Cerebellar nuclear complex (tissue), 1 donor: ENCODE results near the gene MACROD1.

Experiments used
- DNase-seq, 2 experiments: peaks; one replicate each; lab custom pipeline; 2025; lab: John Stamatoyannopoulos, UW

The MACROD1 gene

GRCh38 chr11:64074239-64074638 is 91.7 kb downstream of the MACROD1 start:
- no peak for DNase-seq

- DNase-seq, result no peak
These were observed 92.4 kb downstream of the MACROD1 start for GRCh38 chr11:64073542-64073941.

GRCh38 chr11:64072871-64073270 is 93.0 kb downstream of the MACROD1 start:
- no peak for DNase-seq

- no peak for DNase-seq
These were observed 93.5 kb downstream of the MACROD1 start for GRCh38 chr11:64072403-64072802.

GRCh38 chr11:64071849-64072248 is 94.1 kb downstream of the MACROD1 start:
- no peak for DNase-seq

- no peak for DNase-seq
These were observed 95.6 kb downstream of the MACROD1 start for GRCh38 chr11:64070314-64070681.

- DNase-seq, result no peak
These were observed 96.3 kb downstream of the MACROD1 start for GRCh38 chr11:64069401-64070313.

GRCh38 chr11:64068705-64069400 is 97.1 kb downstream of the MACROD1 start:
- DNase-seq, result no peak

GRCh38 chr11:64067230-64067993 is 98.5 kb downstream of the MACROD1 start:
- DNase-seq, result no peak

GRCh38 chr11:64065712-64066111 is 100.2 kb downstream of the MACROD1 start:
- no peak for DNase-seq

GRCh38 chr11:64065141-64065465 is 100.8 kb downstream of the MACROD1 start:
- no peak for DNase-seq

GRCh38 chr11:64064374-64065140 is 101.4 kb downstream of the MACROD1 start:
- DNase-seq, result peak in 1 of 2 experiments; percentile 80

GRCh38 chr11:64063777-64064176 is 102.1 kb downstream of the MACROD1 start:
- DNase-seq, result no peak

- no peak for DNase-seq
These were observed 103.5 kb downstream of the MACROD1 start for GRCh38 chr11:64062185-64063039.

- no peak for DNase-seq
These were observed 105.0 kb downstream of the MACROD1 start for GRCh38 chr11:64060861-64061444.

- no peak for DNase-seq
These were observed 105.6 kb downstream of the MACROD1 start for GRCh38 chr11:64060263-64060860.

GRCh38 chr11:64059339-64060140 is 106.4 kb downstream of the MACROD1 start:
- no peak for DNase-seq

GRCh38 chr11:64058494-64058893 is 107.4 kb downstream of the MACROD1 start:
- peak in 1 of 2 experiments; percentile 28 for DNase-seq

- no peak for DNase-seq
These were observed 108.0 kb downstream of the MACROD1 start for GRCh38 chr11:64057890-64058289.
